ENCODE measurements around the gene DOK7. TPM values are rescaled to one million over a fixed set of nuclear protein-coding genes. Genes with fewer than 3 reads are reported as not detected.
A peak's percentile ranks its signal among the peaks of the same experiment; 100 is the strongest.

Gene DOK7
- polyA plus RNA-seq, 4 donors: 0.28 to 7.5 (median 0.81) TPM; not detected in 1

GRCh38 chr4:3442959-3443749 is 20.0 kb upstream of the DOK7 start:
- 38 to 52% (median 43%) methylated on average over 26 to 36 of the region's 36 CpGs for WGBS, 3 donors
- Histone ChIP-seq H3K4me1 (ENCODE audit: control insufficient read depth in 3 of 3, insufficient read depth in 2 of 3, low read depth in 1 of 3, low read length in 2 of 3) (no peaks in the 10 kb centered on the region), H3K4me3 (ENCODE audit: low read depth in 1 of 3, low read length in 3 of 3) (no peak overlapping the region), H3K27me3 (ENCODE audit: control insufficient read depth in 3 of 3, insufficient read depth in 3 of 3, low read length in 3 of 3) (no peaks in the 10 kb centered on the region), H3K27ac (ENCODE audit: low read depth in 1 of 3, low read length in 2 of 3) (no peak overlapping the region), H3K36me3 (ENCODE audit: control insufficient read depth in 3 of 3, insufficient read depth in 2 of 3, low read depth in 1 of 3, low read length in 3 of 3) (no peaks in the 10 kb centered on the region), H3K9me3 (ENCODE audit: control insufficient read depth in 2 of 2, insufficient read depth in 1 of 2, low read depth in 1 of 2, low read length in 1 of 2) (no peaks in the 10 kb centered on the region)
- DNase-seq: peak; percentile 33 to 59
- FAIRE-seq: no peak

- Histone ChIP-seq H3K4me1 (ENCODE audit: control insufficient read depth in 3 of 3, insufficient read depth in 2 of 3, low read depth in 1 of 3, low read length in 2 of 3) (no peaks in the 10 kb centered on the region), H3K36me3 (ENCODE audit: control insufficient read depth in 3 of 3, insufficient read depth in 2 of 3, low read depth in 1 of 3, low read length in 3 of 3) (no peaks in the 10 kb centered on the region), H3K27ac (ENCODE audit: low read depth in 1 of 3, low read length in 2 of 3) (no peak overlapping the region), H3K4me3 (ENCODE audit: low read depth in 1 of 3, low read length in 3 of 3) (no peak overlapping the region), H3K27me3 (ENCODE audit: control insufficient read depth in 3 of 3, insufficient read depth in 3 of 3, low read length in 3 of 3) (no peaks in the 10 kb centered on the region), H3K9me3 (ENCODE audit: control insufficient read depth in 2 of 2, insufficient read depth in 1 of 2, low read depth in 1 of 2, low read length in 1 of 2) (no peaks in the 10 kb centered on the region)
- FAIRE-seq (no peak), DNase-seq (no peak)
- WGBS, 3 donors: 43 to 68% (median 63%) methylated on average over 11 to 17 of the region's 17 CpGs
These were observed 19.3 kb upstream of the DOK7 start for GRCh38 chr4:3443750-3444309.

GRCh38 chr4:3444351-3445110 is 18.6 kb upstream of the DOK7 start:
- Histone ChIP-seq H3K9me3 (ENCODE audit: control insufficient read depth in 2 of 2, insufficient read depth in 1 of 2, low read depth in 1 of 2, low read length in 1 of 2) (no peaks in the 10 kb centered on the region), H3K27me3 (ENCODE audit: control insufficient read depth in 3 of 3, insufficient read depth in 3 of 3, low read length in 3 of 3) (no peaks in the 10 kb centered on the region), H3K4me1 (ENCODE audit: control insufficient read depth in 3 of 3, insufficient read depth in 2 of 3, low read depth in 1 of 3, low read length in 2 of 3) (no peaks in the 10 kb centered on the region), H3K36me3 (ENCODE audit: control insufficient read depth in 3 of 3, insufficient read depth in 2 of 3, low read depth in 1 of 3, low read length in 3 of 3) (no peaks in the 10 kb centered on the region), H3K4me3 (ENCODE audit: low read depth in 1 of 3, low read length in 3 of 3) (no peak overlapping the region), H3K27ac (ENCODE audit: low read depth in 1 of 3, low read length in 2 of 3) (no peak overlapping the region)
- 81 to 90% (median 81%) methylated on average over 51 to 56 of the region's 56 CpGs for WGBS, 3 donors
- FAIRE-seq (no peak), DNase-seq (no peak)

GRCh38 chr4:3445111-3445820 is 17.8 kb upstream of the DOK7 start:
- Histone ChIP-seq H3K27ac (ENCODE audit: low read depth in 1 of 3, low read length in 2 of 3) (no peak overlapping the region), H3K27me3 (ENCODE audit: control insufficient read depth in 3 of 3, insufficient read depth in 3 of 3, low read length in 3 of 3) (no peaks in the 10 kb centered on the region), H3K4me1 (ENCODE audit: control insufficient read depth in 3 of 3, insufficient read depth in 2 of 3, low read depth in 1 of 3, low read length in 2 of 3) (no peaks in the 10 kb centered on the region), H3K4me3 (ENCODE audit: low read depth in 1 of 3, low read length in 3 of 3) (no peak overlapping the region), H3K9me3 (ENCODE audit: control insufficient read depth in 2 of 2, insufficient read depth in 1 of 2, low read depth in 1 of 2, low read length in 1 of 2) (no peaks in the 10 kb centered on the region), H3K36me3 (ENCODE audit: control insufficient read depth in 3 of 3, insufficient read depth in 2 of 3, low read depth in 1 of 3, low read length in 3 of 3) (no peaks in the 10 kb centered on the region)
- WGBS, 3 donors: 69 to 85% (median 72%) methylated on average over 30 to 34 of the region's 34 CpGs
- no peak for FAIRE-seq
- DNase-seq: no peak

- FAIRE-seq (no peak), DNase-seq (no peak)
- 57 to 86% (median 62%) methylated on average over 27 to 34 of the region's 34 CpGs for WGBS, 3 donors
- Histone ChIP-seq H3K27me3 (ENCODE audit: control insufficient read depth in 3 of 3, insufficient read depth in 3 of 3, low read length in 3 of 3) (no peaks in the 10 kb centered on the region), H3K4me3 (ENCODE audit: low read depth in 1 of 3, low read length in 3 of 3) (no peak overlapping the region), H3K9me3 (ENCODE audit: control insufficient read depth in 2 of 2, insufficient read depth in 1 of 2, low read depth in 1 of 2, low read length in 1 of 2) (no peaks in the 10 kb centered on the region), H3K36me3 (ENCODE audit: control insufficient read depth in 3 of 3, insufficient read depth in 2 of 3, low read depth in 1 of 3, low read length in 3 of 3) (no peaks in the 10 kb centered on the region), H3K4me1 (ENCODE audit: control insufficient read depth in 3 of 3, insufficient read depth in 2 of 3, low read depth in 1 of 3, low read length in 2 of 3) (no peaks in the 10 kb centered on the region), H3K27ac (ENCODE audit: low read depth in 1 of 3, low read length in 2 of 3) (no peak overlapping the region)
These were observed 17.1 kb upstream of the DOK7 start for GRCh38 chr4:3445829-3446545.

- WGBS, 3 donors: 88 to 93% (median 92%) methylated on average over 22 of the region's 22 CpGs
- H3K9me3 ChIP-seq (ENCODE audit: control insufficient read depth in 2 of 2, insufficient read depth in 1 of 2, low read depth in 1 of 2, low read length in 1 of 2): no peaks in the 10 kb centered on the region
These were observed 16.3 kb upstream of the DOK7 start for GRCh38 chr4:3446631-3447320.

GRCh38 chr4:3447431-3448395 is 15.4 kb upstream of the DOK7 start:
- FAIRE-seq (no peak), DNase-seq (no peak)
- no peaks in the 10 kb centered on the region for H3K27me3 ChIP-seq (ENCODE audit: control insufficient read depth in 3 of 3, insufficient read depth in 3 of 3, low read length in 3 of 3)
- H3K27ac ChIP-seq (ENCODE audit: low read depth in 1 of 3, low read length in 2 of 3): no peak overlapping the region
- H3K4me3 ChIP-seq (ENCODE audit: low read depth in 1 of 3, low read length in 3 of 3): no peak overlapping the region
- H3K36me3 ChIP-seq (ENCODE audit: control insufficient read depth in 3 of 3, insufficient read depth in 2 of 3, low read depth in 1 of 3, low read length in 3 of 3): no peaks in the 10 kb centered on the region
- peaks cover 0 to 7% (median 0%) of the 10 kb centered on the region in 3 donors for H3K4me1 ChIP-seq (ENCODE audit: control insufficient read depth in 3 of 3, insufficient read depth in 2 of 3, low read depth in 1 of 3, low read length in 2 of 3)
- 91 to 94% (median 91%) methylated on average over 48 to 53 of the region's 53 CpGs for WGBS, 3 donors
- no peaks in the 10 kb centered on the region for H3K9me3 ChIP-seq (ENCODE audit: control insufficient read depth in 2 of 2, insufficient read depth in 1 of 2, low read depth in 1 of 2, low read length in 1 of 2)

More at GRCh38 chr4:3446631-3447320, 16.3 kb upstream of the DOK7 start:
- DNase-seq (no peak), FAIRE-seq (no peak)
- no peak overlapping the region for H3K27ac ChIP-seq (ENCODE audit: low read depth in 1 of 3, low read length in 2 of 3)
- H3K27me3 ChIP-seq (ENCODE audit: control insufficient read depth in 3 of 3, insufficient read depth in 3 of 3, low read length in 3 of 3): no peaks in the 10 kb centered on the region
- no peaks in the 10 kb centered on the region for H3K36me3 ChIP-seq (ENCODE audit: control insufficient read depth in 3 of 3, insufficient read depth in 2 of 3, low read depth in 1 of 3, low read length in 3 of 3)
- H3K4me1 ChIP-seq (ENCODE audit: control insufficient read depth in 3 of 3, insufficient read depth in 2 of 3, low read depth in 1 of 3, low read length in 2 of 3): peaks cover 0 to 2% (median 0%) of the 10 kb centered on the region in 3 donors
- H3K4me3 ChIP-seq (ENCODE audit: low read depth in 1 of 3, low read length in 3 of 3): no peak overlapping the region

Data from small intestine (tissue), 7 donors.